Glutamatergic neuron (in vitro differentiated cells): ENCODE data around the gene CCDC32. TPM values are rescaled to one million over a fixed set of nuclear protein-coding genes. Genes with fewer than 3 reads are reported as not detected.
"Not testable (repeated sequence)": the region's sequence is repeated elsewhere in the genome, so short reads cannot be mapped to it uniquely, and the experiment has no call there.

ENCODE experiments used
- DNase-seq: peaks from one replicate; pipeline ENCODE4 v3.0.0; 2022
- H3K27ac Mint-ChIP-seq: one replicate; pipeline ENCODE4 v1.8.0; 2020; ENCODE audit warnings: mild to moderate bottlenecking, mixed read lengths, inconsistent platforms; ENCODE audit not compliant: unreplicated experiment
- H3K27me3 Mint-ChIP-seq: one replicate; pipeline ENCODE4 v1.8.0; 2020; ENCODE audit warnings: mild to moderate bottlenecking, moderate library complexity, mixed read lengths, inconsistent platforms; ENCODE audit not compliant: unreplicated experiment
- H3K36me3 Mint-ChIP-seq: one replicate; pipeline ENCODE4 v1.8.0; 2020; ENCODE audit warnings: mild to moderate bottlenecking, mixed read lengths, inconsistent platforms; ENCODE audit not compliant: unreplicated experiment
- H3K4me1 Mint-ChIP-seq: one replicate; pipeline ENCODE4 v1.8.0; 2020; ENCODE audit warnings: mild to moderate bottlenecking, low read depth, mixed read lengths, inconsistent platforms; ENCODE audit not compliant: unreplicated experiment
- H3K4me3 Mint-ChIP-seq: one replicate; pipeline ENCODE4 v1.8.0; 2020; ENCODE audit warnings: mild to moderate bottlenecking, mixed read lengths, inconsistent platforms; ENCODE audit not compliant: unreplicated experiment
- H3K9me3 Mint-ChIP-seq: one replicate; pipeline ENCODE4 v1.8.0; 2020; ENCODE audit warnings: mild to moderate bottlenecking, moderate library complexity, mixed read lengths, inconsistent platforms; ENCODE audit not compliant: unreplicated experiment
- CTCF ChIP-seq: fragments of 200-600 bp; sonication (generic); IDR thresholded peaks from one replicate; pipeline ENCODE4 v1.5.0; 2021; ENCODE audit not compliant: partially characterized antibody, unreplicated experiment
- total RNA-seq: library from RNA; stranded (reverse); fragmentation: NEBNext Ultra II Directional; extraction: Animal tissue kit (Norgen Biotek cat#: 25700); gene quantifications from one replicate; pipeline ENCODE4 v1.2.1, GENCODE V29; 2021; ENCODE audit not compliant: unreplicated experiment

Gene CCDC32
- total RNA-seq, 1 donor from 2014 or later: 21.4 TPM

- DNase-seq: no peak
- Mint-ChIP-seq H3K27me3 (no peaks in the 10 kb centered on the region), H3K36me3 (no peaks in the 10 kb centered on the region), H3K4me1 (no peaks in the 10 kb centered on the region), H3K4me3 (no peak overlapping the region), H3K27ac (no peak overlapping the region), H3K9me3 (no peaks in the 10 kb centered on the region)
- no peak for TF ChIP-seq CTCF
Observed at GRCh38 chr15:40582726-40583246, 17.9 kb upstream of the CCDC32 start.

DNA sequence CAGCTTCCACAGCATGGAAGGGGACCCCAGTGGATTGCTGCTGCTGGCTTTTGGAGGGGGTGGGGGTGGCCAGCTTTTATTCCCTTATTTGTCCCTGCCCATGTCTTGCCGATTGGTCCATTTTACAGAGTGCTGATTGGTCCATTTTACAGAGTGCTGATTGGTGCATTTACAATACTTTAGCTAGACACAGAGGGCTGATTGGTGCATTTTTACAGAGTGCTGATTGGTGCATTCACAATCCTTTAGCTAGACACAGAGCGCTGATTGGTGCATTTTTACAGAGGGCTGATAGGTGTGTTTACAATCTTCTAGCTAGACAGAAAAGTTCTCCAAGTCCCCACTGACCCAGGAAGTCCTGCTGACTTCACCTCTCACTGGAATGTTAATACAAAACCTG lies 17.0 kb upstream of the CCDC32 start:
- not testable (repeated sequence) for H3K36me3 Mint-ChIP-seq, H3K9me3 Mint-ChIP-seq, H3K27ac Mint-ChIP-seq, H3K27me3 Mint-ChIP-seq, DNase-seq, H3K4me3 Mint-ChIP-seq, H3K4me1 Mint-ChIP-seq

GRCh38 chr15:40578892-40579291 lies 14.1 kb upstream of the CCDC32 start:
- Mint-ChIP-seq H3K27me3 (no peaks in the 10 kb centered on the region), H3K4me3 (no peak overlapping the region), H3K27ac (no peak overlapping the region), H3K36me3 (no peaks in the 10 kb centered on the region), H3K9me3 (no peaks in the 10 kb centered on the region), H3K4me1 (no peaks in the 10 kb centered on the region)
- no peak for DNase-seq
- no peak for TF ChIP-seq CTCF

DNA sequence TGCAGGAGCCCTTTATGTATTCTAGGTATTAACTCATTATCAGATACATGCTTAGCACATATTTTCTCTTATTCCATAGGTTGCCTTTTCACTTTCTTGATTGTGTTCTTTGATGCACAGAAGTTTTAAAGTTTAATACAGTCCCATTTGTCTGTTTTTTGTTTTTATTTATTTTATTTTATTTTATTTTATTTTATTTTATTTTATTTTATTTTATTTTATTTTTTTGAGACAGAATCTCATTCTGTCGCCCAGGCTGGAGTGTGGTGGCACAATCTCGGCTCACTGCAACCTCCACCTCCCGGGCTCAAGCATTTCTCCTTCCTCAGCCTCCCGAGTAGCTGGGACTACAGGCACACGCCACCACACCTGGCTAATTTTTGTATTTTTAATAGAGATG lies 12.1 kb upstream of the CCDC32 start:
- not testable (repeated sequence) for H3K27ac Mint-ChIP-seq, H3K9me3 Mint-ChIP-seq, DNase-seq, H3K4me3 Mint-ChIP-seq, H3K36me3 Mint-ChIP-seq, H3K27me3 Mint-ChIP-seq, H3K4me1 Mint-ChIP-seq

DNA sequence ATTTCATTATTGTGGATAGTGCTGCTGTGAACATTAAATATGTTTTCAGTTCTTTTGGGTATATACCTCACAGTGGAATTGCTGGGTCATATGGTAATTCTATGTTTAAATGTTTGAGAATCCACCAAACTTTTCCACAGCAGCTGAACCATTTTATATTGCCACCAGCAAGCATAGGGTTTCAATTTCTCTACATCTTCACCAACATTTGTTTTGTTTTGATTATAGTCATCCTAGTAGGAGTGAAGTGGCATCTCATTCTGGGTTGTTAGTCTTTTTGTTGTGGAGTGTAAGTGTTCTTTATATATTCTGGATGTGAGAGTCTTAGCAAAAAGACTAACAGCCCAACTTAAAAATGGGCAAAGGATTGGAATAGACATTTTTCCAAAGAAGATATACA lies 10.3 kb upstream of the CCDC32 start:
- no peak for DNase-seq
- Mint-ChIP-seq H3K4me1 (peaks cover 3% of the 10 kb centered on the region), H3K27ac (no peak overlapping the region), H3K9me3 (no peaks in the 10 kb centered on the region), H3K4me3 (no peak overlapping the region), H3K27me3 (peaks cover 1% of the 10 kb centered on the region), H3K36me3 (no peaks in the 10 kb centered on the region)
- TF ChIP-seq CTCF: no peak

GRCh38 chr15:40569129-40569953 lies 4.5 kb upstream of the CCDC32 start, which contains the start of gene RPUSD2:
Gene RPUSD2, plus strand, starts transcription at chr15:40569299. Its CDS starts 39 bp downstream, at chr15:40569338.
- Mint-ChIP-seq H3K36me3 (no peaks in the 10 kb centered on the region), H3K27ac (peak within 1 kb of the TSS; percentile 82), H3K9me3 (peaks cover 5% of the 10 kb centered on the region), H3K4me1 (peaks cover 7% of the 10 kb centered on the region), H3K4me3 (peak within 1 kb of the TSS; percentile 96), H3K27me3 (peaks cover 4% of the 10 kb centered on the region)
- DNase-seq: peak; percentile 98
- no peak for TF ChIP-seq CTCF
